LHCN-M2 (cell line): Measurements from ENCODE around the gene FRMD4A. TPM values are rescaled to one million over a fixed set of nuclear protein-coding genes. Genes with fewer than 3 reads are reported as not detected.
"Not testable (repeated sequence)": the region's sequence is repeated elsewhere in the genome, so short reads cannot be mapped to it uniquely, and the experiment has no call there.

Experiments
- DNase-seq: peaks from one replicate; pipeline ENCODE4 v3.0.0-alpha.2; 2012; ENCODE audit warnings: low read depth
- total RNA-seq: library from RNA; depleted of rRNA; stranded (reverse); fragments of >200 nt; gene quantifications from 2 replicates; pipeline ENCODE4 v1.2.3, GENCODE V29; 2014

The FRMD4A gene
- total RNA-seq, 1 experiment from 2014 or later = 34.8 TPM

DNA sequence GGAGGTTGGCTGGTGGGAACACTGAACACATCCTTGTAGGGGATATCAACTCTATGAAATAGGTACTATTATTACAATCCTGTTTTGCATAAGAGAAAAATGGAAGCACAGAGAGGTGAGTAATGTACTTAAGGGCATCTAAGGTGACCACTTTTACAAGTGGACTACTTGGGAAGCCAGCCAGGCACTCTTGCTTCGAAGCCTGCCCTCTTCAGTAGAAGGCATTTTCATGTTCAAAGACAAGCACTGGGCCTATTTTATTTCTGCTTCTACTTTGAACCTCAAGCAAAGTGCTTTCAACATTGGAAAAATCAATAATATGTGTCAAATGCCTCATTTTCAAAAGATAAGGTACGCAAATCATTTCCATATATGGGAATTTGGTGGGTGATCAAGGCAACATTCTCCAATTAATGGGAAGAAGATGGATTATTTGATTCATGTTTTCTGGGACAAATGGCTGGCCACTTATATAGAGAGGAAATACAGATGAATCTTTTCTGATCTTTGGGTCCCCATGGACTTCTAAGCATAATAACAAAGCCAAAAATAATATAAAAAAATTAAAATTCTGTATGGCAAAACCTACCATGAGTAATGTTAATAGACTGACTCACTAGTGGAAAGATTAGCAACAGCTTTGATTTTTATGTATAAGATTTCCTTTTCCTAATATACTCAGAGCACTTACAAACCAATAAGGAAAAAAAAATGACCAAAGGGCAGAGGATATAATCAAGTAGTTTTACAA is 270.2 kb downstream of the FRMD4A start:
- no peak for DNase-seq

DNA sequence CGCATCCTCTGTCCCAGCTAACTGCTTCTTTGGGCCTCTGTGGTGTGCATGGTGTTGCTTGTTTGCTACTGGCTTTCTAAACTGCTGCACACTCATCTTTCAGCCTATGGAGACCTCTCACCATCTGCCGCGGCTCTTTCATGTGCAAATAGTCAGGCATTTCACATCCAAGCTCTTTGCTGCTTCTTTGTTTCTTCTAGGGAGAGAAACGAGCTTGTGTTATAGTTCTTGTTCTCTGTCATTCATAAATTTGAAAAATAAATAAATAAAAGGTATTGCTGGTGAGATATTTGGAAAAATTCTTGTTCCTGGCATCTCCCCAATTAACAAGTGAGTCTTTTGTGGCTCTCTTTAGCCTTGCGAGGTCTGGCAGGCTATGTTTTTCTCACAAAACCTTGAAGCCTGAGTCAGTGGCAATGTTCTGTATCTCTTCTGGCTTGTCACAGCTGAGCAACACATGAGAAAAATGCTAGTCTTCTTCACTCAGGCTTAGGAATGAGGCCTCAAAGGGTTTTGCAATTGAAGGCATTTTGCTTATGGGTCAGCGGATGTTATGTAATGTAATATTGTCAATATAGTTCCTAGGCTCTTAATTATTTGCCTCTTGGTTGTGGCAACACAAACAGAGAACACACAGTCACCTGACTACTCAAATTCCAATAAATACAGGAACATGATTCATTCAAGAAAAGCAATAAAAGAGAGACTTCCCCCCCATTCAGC is 274.0 kb downstream of the FRMD4A start:
- peak; percentile 96 for DNase-seq

DNA sequence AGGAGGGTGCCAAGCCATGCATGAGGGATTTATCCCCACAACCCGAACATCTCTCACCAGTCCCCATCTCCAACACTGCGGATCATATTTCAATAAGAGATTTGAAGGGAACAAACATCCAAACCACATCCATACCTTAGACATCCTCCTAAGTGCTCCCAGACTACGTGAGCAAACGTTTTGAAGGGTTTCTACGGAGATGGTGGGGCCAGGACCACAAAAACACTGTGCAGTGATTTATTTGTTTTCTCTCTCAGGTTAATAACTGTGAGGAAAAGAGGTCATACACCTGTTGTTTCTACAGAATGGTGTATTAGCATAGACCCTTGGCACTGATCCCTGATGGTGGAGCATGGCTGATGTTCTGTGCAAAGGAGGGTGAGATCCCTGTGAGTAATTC is 277.8 kb downstream of the FRMD4A start:
- DNase-seq = no peak

DNA sequence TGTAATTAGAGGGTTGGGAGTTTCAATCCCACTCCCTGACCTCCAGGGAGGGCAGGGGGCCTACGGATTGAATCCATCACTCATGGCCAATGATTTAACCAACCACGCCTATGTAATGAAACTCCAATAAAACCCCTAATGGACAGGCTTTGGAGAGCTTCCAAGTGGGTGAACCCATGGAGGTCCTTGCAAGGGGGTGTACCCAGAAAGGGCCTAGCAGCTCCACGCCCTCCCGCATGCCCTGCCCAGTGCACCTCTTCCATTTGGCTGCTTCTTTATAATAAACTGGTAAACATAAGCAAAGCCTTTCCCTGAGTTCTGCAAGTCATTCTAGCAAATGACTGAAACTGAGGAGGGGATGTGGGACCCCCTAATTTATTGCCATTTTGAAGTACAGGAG is 280.1 kb downstream of the FRMD4A start:
- DNase-seq = no peak

DNA sequence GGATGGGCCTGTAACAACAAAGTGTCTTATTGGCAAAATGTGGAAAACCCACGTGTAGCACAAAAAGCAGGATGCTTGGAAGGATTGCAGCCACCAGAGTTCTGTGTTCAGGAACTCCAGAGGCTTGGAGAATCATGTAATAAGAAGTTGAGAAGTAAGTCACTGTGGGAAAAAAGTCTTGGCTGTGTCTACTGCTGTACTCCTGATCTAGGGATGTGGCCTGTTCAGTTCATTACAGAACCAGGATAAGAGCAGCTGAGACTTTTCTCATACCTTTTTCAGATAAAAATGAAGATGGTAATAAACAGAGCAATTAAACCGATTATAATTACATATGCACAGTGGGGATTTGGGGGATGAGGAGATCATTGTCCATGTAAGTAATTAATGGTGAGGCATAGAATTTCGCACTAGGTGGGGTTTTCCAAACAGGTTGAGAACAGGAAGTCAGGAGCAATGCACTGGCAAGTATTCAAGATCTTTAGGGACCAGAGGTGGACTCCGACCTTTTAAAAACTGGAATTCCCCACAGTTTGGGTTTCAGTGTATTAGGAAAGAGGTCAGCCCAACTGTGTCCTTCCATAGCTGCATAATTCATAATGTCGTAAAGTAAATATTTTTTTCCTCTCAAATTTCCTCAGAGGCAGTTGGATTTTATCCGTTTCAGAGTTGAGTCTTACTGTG is 281.7 kb downstream of the FRMD4A start:
- DNase-seq = no peak

DNA sequence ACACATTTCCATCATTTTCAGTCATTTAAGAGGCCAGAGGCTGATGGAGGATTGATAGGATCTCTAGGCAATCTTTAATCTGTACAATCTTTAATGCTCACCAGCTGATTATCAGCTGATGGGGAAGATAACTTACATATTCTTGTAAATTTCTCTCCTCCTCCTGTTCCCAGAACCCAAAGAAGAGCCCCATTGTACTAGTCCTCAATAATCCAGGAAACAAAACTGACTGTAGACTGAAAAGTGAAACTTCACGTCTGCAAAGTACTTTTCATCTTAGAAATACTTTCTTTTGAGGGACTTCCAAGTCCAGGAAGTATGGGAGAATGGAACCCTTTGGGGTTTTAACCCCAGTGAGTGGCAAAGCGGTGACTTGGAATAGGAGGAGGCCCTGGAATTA is 283.3 kb downstream of the FRMD4A start:
- DNase-seq = no peak

DNA sequence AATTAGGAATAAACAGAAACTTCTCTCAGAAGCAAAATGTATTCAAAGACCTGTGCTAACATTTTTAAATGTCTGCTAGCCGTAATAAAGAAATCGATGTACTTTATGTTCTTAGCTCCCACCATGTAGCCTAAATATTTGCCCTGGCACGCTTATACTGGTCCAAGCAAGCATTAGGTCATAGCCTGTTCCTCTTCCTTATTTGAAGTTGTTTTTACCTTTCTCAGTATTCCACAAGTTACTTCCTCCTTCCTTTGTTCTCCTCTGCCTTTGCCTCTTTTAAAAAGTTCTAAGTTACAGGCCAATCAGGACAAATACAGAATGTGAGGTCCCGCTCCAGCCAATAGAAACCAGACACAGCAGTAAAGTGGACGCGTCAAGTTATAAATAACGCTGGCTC is 288.7 kb downstream of the FRMD4A start:
- DNase-seq = not testable (repeated sequence)

DNA sequence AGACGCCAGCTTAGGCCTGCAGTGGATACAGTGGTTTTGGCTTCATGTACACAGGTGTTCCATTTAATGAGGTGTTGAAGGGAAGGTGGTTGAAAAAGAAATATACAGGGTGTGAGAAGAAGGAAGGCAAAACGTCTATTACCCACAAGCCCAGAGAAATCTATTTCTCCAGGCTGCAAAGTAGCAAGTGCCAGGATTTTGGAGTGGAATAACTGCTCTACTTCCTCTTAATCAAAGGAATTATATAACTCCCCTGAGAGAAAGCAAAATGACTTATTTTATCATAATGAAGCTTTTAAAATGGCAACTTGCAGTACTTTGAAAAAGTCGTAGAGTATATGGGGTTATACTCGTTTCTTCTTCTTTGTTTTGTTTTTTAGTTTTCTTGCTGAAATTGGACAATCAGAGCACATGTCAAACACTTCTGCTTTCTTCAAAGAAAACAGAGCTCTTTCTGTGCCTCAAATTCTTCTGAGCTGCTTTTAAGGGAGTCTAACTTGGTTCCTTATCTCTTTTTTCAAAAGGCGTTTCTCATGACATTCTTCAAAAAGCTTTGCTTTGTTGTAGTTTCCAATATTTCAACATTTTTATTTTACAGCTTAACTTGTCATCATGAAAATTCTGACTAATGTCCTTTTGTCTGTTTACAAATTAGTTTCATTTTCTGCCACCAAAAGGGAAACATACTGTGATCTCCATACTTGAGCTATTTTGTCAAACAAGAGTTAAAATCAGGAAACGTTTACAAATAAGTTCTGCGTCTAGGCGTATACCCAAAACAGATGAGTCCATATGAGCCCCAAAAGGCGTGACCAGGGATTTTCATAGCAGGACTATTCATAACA is 289.7 kb downstream of the FRMD4A start:
- DNase-seq = no peak

DNA sequence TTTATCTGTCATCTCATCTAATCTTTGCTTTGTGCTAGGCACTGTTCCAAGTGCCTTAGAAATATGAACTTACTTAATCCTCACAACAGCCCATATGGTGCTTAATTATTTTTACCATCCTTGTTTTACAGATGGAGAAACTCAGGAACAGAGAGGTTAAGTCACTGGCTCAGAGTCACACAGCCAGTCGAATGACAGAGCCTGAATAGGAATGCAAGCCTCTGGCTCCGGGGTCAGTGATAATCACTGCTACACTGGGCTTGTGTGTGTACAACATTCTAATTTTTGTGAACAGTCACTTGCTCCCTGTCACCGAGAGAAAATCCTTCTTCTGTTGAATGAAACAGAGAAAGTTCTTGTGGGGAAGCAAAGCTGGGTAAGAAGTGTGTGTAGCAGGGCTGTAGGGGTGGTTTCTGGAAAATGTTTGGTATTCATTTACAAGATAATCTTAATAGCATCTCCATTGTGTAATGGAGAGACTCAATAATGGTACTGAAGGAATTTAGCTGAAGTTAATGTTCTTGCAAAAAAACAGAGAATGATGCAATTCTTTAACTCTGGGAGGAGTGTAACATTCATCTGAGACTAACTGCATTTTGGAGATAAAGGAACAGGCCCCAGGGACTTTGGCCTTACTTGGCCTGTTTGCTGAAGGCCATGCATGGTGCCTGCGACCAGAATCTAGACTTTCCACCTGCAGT is 290.6 kb downstream of the FRMD4A start:
- no peak for DNase-seq

DNA sequence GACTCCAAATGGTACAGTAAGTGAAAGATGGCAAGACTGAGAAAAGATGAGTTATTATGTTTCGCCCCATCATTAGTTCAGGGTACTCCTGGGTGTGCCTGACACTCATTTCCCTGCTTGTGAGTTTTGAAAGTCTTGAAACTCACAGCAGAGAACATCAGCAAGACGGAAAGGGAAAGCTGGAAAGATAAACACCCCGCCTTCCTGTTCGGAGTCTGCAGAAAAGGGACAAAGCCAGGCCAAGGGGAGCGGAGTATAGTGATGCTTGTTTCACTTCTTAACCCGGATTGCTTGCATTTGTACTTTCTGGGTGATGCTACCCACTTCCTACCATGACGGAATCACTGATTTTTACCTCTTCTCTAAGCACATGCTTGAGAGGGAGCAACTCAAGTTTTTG is 294.5 kb downstream of the FRMD4A start:
- no peak for DNase-seq

DNA sequence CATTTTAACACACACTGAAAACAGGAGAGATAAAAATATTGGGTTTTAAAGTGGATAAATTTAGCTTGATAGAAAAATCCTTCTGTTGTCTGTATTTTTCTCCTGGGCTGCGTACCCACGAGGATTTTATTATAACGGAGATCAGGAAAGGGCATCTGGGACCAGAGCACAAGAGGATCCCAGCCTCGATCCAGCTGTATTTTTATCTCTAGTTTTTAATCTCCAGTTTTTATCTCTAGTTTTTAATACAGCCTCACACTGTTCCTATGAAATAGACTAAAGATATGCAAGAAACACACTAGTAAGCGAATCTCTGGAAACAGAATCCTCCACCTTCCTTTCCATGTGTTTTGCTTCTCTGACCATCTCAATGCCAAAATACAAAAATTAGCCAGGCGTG is 295.2 kb downstream of the FRMD4A start:
- DNase-seq = no peak

DNA sequence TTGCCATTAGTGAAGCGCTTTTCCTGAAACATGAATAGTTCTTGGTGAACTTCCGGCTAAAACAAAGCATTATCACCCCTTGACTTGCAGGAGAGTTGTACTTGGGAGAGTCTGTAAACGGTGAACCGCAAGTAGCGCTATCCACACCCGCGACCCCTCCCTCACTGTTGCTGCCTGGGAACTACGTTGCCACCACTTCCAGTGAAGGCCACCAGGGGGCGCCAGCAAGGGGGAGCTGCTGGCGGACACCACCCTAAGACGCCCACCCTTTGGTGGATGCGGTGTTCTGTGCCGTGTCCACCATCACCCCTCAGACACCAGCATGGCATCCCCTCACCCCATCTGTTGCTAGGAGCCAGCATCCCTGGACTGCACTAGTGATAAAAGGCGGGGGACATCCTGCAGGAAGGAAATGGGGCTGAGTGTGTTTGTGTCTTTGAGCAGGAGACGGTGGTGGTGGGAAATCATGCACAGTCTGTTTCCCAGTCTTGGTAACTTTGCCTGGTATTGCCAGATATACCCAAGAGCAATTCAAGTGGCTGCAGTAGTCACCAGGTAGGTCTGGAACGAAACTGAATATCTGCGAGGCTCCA is 298.2 kb downstream of the FRMD4A start:
- no peak for DNase-seq

DNA sequence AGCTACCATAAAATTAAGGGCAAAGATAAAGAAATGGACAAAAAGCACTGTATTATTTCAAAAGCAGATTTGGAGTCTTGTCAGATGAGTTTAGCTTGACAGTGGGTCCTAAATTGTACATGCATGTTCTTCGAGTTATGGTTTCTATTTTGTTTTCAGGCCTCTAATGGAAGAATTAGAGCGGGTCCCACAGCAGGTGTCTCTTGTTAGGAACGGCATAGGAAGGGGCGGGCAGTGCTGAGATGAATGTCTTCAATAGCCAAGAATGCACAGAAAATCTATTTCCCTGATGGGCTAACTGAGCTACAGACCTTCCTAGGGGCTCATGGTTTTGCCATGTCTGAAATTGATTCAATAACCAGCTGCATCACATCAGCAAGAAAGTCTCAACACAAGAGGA is 304.4 kb downstream of the FRMD4A start:
- no peak for DNase-seq

DNA sequence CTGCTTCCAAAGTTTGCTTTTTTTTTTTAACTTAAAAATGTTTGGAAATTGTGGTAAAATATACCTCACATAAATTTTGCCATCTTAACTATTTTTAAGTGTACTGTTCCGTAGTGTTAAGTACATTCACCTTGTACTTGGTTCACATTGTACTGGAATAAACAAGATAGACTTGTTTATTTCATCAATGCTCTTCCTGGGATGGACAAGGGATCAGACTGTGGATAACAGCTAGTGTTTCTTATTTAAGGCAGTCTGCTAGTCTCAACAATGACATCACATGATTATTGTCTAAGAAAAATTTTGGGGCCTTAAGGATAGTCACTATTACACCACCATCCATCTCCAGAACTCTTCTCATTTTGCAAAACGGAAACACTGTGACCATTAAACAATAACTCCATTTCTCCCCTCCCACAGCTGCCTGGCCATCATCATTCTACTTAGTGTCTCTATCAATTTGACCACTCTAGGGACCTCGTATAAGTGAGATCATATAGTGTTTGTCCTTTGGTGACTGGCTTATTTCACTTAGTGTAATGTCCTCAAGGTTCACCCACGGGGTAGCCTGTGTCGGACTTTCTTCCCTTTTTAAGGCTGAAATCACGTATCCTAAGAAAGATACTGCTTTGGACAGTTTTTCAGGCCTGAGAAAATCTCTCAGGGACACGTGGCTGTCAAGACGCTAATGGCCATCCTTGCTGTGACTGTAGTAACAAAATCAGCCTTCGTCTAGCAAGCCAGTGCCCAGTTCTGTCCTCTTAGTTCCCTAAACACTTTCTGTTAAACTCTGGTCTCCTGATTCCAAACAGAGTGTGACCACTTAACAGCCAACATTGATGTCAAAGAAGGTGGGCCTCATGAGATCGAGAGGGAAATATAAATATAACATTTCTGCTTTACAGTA is 305.2 kb downstream of the FRMD4A start:
- DNase-seq = no peak

DNA sequence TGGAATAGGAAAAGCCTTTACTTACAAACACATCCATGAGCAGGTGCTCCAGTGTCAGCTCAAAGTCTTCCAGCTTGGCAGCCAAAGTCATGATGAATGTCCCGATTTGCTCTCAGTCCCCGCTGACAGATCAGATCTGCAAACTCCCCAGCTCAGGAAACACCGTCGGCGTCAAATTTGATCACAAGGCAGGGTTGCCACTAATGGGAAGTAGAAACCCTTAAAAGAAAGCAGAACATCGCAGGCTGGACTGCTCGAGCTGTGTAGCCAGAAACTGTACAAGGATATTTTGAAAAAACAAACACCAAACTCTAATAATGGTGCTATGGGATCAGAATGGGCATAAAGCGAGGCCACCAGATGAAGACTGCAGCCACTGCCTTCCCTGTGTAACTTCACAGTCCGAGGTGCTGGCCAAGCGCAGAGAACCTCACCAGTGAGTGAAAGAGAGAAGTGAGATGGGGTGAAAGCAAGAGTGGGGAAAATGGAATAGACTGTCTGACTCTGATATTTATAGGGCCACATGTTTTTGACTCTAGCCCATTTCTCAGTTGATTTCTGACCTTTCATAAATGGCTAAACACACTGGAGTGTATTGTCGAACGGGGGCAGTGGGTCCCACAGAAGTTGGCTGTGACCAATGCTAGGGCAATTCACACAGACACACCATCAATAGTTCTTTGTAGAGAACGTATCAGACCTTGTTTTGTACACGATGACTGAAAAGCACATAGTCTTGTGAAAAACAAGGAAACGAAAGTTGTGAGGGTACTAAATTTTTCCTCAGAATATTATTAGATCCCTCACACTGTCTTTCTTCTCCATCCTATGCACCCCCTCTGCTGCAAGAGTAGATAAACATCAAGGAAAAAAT is 306.2 kb downstream of the FRMD4A start:
- no peak for DNase-seq

DNA sequence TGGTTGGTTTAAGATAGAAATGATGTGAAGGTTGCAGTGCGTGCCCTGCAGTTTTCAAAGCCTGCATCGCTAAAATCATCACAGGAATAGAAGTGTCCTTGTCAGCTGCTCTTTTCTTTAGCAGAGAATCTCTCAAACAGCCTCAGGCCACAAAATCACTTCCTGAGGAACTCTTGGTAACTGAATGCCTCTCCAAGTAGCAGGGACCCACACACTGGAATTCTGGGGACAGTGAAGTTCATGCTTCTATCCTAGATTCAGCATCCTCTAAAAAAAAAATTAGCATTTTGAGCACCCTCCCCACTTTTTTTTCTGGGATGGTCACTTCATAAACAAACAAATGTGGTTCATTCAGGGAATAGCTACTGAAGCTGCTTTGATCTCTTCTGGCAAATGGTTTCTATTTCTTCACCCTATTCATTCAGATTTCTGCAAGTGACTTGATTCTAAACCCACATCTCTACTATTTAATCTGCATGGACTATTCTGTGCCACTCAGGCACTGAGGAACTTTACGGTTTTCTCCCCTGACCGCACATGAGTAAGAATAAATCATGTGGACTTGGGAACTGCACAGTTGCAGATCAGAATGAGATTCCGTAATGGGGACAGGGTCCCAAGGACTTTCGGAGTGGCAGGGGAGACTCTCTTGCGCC is 306.9 kb downstream of the FRMD4A start:
- DNase-seq = peak; percentile 45

DNA sequence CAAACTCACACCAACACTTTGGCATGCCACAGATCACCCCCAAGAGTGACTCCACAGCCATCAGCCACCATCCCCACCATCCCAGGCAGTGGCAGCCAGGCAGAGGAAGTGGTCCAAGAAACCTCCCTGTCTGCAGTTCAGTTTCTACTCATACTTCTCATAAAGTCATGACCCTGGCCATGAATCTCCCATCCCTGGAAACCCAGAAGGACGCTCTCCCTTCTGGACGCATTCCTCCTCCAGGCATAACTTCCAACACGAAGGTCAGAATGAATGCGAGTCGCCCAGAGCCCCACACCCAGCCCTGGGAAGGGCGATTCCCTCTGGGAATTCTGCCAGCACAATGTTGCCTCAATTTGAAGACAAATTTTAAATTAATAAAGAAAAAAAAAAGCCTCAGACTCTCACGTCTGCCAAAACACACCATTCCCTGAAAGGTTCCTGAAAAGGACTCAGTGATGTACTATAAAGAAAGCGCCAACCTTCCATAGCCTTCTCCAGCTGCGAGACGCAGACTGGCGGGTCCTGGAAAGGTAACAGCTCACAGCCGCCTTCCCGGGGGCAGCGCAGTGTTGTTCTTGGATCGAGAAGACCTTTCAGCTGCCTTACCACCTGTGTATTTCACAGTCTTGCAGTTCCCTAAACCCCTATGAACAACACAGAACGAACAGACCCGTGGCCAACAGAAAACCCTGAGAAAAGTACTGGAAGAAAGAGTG is 307.6 kb downstream of the FRMD4A start:
- no peak for DNase-seq
